ENCODE results near the gene RCOR2.
"Not testable (repeated sequence)": the region's sequence is repeated elsewhere in the genome, so short reads cannot be mapped to it uniquely, and the experiment has no call there.

RCOR2 gene

GRCh38 chr11:63877658-63878241 lies 39.2 kb downstream of the RCOR2 start:
- DNase-seq (ENCODE audit: low read depth), result no peak

- DNase-seq (ENCODE audit: low read depth), result no peak
Observed at GRCh38 chr11:63876616-63877015, 40.3 kb downstream of the RCOR2 start.

GRCh38 chr11:63875506-63876065 lies 41.4 kb downstream of the RCOR2 start:
- DNase-seq (ENCODE audit: low read depth), result no peak

- DNase-seq (ENCODE audit: low read depth), result no peak
Observed at GRCh38 chr11:63874511-63874910, 42.5 kb downstream of the RCOR2 start.

- no peak for DNase-seq (ENCODE audit: low read depth)
Observed at GRCh38 chr11:63873311-63873710, 43.7 kb downstream of the RCOR2 start.

- DNase-seq (ENCODE audit: low read depth), result no peak
Observed at GRCh38 chr11:63872800-63873197, 44.2 kb downstream of the RCOR2 start.

GRCh38 chr11:63871962-63872799 lies 44.8 kb downstream of the RCOR2 start:
- DNase-seq (ENCODE audit: low read depth), result peak; percentile 97

- no peak for DNase-seq (ENCODE audit: low read depth)
Observed at GRCh38 chr11:63870351-63871140, 46.4 kb downstream of the RCOR2 start.

GRCh38 chr11:63869683-63870082 lies 47.3 kb downstream of the RCOR2 start:
- no peak for DNase-seq (ENCODE audit: low read depth)

- DNase-seq (ENCODE audit: low read depth), result no peak
Observed at GRCh38 chr11:63869171-63869591, 47.8 kb downstream of the RCOR2 start.

- DNase-seq (ENCODE audit: low read depth), result no peak
Observed at GRCh38 chr11:63868399-63869064, 48.4 kb downstream of the RCOR2 start.

- no peak for DNase-seq (ENCODE audit: low read depth)
Observed at GRCh38 chr11:63867511-63867910, 49.5 kb downstream of the RCOR2 start.

GRCh38 chr11:63866211-63866610 lies 50.8 kb downstream of the RCOR2 start:
- DNase-seq (ENCODE audit: low read depth), result no peak

- not testable (repeated sequence) for DNase-seq (ENCODE audit: low read depth)
Observed at GRCh38 chr11:63863620-63864019, 53.3 kb downstream of the RCOR2 start.

- no peak for DNase-seq (ENCODE audit: low read depth)
Observed at GRCh38 chr11:63862923-63863322, 54.0 kb downstream of the RCOR2 start.

Data from GM04503 (cell line).